ENCODE measurements around the gene SLC12A6. TPM values are rescaled to one million over a fixed set of nuclear protein-coding genes. Genes with fewer than 3 reads are reported as not detected.

SLC12A6 gene
- total RNA-seq (2022; extraction: Qiagen RNA extraction), result 4.5 to 8.2 TPM (median 5.3 TPM) in 5 replicates

DNA sequence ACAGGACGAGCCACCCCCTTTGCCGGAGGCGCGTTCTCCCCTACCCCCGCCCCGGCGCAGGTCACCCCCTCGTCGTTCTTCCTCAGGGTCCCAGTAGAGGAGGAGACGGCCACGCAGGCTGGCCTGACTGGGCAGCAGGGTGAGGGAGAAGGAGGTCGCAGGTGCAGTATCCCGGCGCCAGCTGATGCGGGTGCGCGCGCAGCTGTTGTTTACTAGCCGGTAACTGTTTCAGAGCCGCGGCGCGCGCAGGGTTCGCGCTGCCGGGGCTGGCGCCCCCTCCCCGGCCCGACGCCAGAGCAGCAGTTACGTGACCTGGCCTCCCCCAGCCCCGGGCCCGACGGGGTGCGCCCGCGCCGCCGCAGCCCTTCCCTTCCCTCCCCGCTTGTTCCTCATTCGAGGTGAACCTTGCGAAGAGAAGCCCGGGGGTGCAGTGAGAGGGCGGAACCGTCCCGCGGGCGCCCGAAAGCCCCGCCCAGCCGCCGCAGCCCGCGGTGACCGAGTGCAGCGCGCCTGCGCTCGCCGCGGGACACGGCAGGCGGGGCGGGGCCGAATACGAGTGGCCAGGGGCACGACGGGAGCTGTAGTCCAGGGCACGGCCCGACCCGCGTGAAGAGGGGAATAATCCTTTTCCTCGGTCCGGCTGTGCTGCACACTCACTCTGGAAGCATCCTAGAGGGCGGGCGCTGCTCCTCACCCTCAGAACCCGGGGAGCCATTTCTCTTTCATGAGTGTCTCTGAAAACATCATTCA, at the start of gene SLC12A6:
TSS of gene SLC12A6 (minus strand) at position 225 of the 750 bp plus-strand sequence. CDS start 1,101 bp downstream, outside the sequence.

DNA sequence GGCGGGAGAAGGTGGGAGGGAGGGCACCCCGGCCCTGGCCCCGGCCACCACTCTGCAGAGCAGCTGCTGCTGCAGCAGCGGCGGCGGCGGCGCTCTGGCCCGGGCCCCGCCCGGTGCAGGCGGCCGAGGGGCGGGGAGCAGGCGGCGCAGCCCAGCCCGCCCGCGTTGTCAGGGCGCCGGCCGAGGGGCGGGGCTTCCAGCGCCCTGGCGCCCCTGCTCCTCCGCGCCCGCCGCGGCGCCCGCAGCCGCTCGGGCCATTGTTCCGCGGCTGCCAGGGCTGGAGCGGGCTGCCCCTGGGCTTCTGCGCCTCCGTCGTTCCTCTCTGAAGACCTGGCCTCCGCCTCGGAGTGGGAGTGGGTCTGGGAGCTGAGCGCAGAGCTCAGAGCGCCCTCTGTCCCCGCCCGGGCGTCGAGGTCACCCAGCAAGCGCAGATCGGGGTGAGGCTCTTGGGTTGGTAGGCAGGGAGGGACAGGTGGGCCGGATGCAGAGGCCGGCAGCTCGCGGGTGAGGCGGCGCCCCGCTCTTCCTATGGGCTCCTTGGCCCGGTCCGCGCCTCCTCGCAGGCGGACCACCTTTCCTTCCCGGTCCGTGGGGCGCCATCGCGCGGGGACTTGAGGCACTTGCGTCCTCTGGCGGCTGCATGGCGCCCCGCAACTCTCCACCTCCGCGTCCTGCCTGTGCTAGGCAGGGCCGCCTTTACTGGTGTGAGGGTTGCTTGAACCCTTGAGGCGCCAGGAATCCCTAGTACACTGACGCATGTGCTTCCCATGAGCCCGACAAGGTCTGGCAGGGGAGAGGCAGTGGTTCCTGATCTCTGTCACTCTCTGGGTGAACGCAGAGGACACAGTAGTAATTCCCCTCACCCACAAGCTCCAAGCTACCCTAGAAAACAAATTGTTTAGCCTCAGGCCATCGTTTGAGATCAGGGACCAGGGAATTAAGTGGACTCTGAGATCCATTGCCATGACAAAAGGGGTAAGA, 29.8 kb upstream of the SLC12A6 start, which contains the start of gene LPCAT4:
TSS of gene LPCAT4 (minus strand) at position 96 of the 981 bp plus-strand sequence. CDS start 96 bp downstream, outside the sequence.

DNA sequence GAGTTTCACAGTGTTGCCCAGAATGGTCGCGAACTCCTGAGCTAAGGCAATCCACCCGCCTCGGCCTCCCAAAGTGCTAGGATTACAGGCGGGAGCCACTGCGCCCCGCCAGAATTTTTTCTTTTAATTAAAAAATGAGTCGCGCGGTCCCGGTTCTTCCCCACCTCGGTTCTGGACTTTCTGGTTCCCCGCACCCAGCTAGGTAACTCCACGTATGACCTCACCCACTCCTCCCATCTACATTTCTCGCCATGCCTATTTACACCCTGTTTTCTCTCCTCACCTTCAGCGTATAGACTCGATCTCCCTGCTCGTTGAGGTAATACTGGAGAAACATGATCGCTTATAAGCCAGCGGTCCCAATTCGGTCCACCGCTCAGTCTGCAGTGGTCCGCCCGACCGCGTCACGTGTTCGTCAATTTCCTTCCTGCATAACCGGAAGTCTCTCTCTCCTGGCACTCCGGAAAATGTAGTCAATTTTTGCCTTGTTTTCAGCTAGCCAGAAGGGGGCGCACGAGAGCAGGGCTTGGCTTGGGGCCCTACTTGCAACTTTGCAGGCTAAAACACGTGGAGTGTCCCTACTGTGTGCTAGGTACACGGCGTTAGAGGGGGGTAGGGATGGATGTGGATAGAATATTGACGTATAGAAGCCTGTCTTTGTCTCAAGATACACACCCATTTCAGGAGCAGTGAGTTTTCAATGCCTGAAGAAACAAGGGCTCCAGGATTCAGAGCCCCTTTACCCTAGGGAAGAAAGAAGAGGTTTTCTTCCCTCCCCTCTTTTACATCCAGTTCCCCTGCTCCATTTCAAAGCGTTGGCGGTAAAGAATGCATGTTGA, 5.4 kb upstream of the SLC12A6 start, which contains the start of the genes NOP10 and NUTM1:
TSS of gene NOP10 (minus strand) at position 400 of the 839 bp plus-strand sequence. CDS start at position 337, 63 bp downstream.
TSS of gene NUTM1 (plus strand) at position 579 of the 839 bp plus-strand sequence. CDS start 382 bp downstream, outside the sequence.

DNA sequence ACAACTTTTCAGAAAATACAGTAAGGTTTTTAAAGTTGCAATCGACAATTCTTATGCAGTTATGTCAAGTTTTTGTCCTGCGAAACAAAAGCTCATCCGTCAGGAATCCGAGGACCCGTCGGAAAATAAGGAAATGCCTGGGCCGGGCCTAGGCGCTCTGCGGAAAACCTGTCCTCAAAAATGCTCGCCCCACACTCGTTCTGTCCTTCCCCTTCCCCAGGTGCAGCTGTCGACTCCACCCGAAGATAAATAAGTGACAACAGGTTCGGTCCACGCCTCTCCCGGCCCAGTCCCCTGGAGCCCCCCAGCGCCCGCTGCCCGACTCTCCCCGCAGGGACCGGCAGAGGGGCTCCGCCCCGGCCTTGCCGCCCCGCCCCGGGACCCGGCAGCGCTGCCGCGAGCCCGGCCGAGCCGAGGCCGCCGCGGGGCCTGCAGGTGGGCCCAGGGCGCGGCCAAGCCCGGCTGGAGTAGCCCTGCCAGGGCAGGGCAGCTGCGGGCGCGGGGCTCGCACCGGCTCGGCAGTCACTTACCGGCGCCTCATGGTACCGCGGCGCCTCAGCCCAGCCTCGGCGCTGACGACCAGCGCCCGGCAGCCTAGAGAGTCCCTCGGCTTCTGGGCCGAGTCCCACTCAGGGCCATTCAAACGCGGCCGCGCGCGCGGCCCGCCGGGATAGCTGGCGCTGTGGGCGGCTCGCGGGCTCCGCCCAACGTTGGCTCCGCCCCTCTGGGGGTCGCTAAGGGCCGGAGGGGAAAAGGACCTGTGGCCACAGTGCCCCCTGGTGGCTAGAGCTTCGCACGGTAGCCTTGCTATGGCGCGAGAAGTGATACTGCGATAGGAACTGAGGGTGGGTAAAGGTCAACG, 127.9 kb downstream of the SLC12A6 start, which contains the start of gene KATNBL1:
TSS of gene KATNBL1 (minus strand) at position 676 of the 862 bp plus-strand sequence. CDS start 46,420 bp downstream, outside the sequence.

Other genes starting within 250 kb of the SLC12A6 start
- 135 to 153 TPM (median 141 TPM) in 5 replicates for gene EMC7, start 235.9 kb downstream of the SLC12A6 start, total RNA-seq (2022; extraction: Qiagen RNA extraction)
- gene PGBD4, start 235.7 kb downstream of the SLC12A6 start, total RNA-seq (2022; extraction: Qiagen RNA extraction), result 1.2 to 1.6 TPM (median 1.5 TPM) in 5 replicates
- 29.1 to 41.6 TPM (median 33.1 TPM) in 5 replicates for gene KATNBL1, start 127.7 kb downstream of the SLC12A6 start, total RNA-seq (2022; extraction: Qiagen RNA extraction)
- 196 to 214 TPM (median 199 TPM) in 5 replicates for gene EMC4, start 112.8 kb downstream of the SLC12A6 start, total RNA-seq (2022; extraction: Qiagen RNA extraction)
- 532 to 604 TPM (median 553 TPM) in 5 replicates for gene NOP10, start 5.4 kb upstream of the SLC12A6 start, total RNA-seq (2022; extraction: Qiagen RNA extraction)
- gene NUTM1, start 5.5 kb upstream of the SLC12A6 start, total RNA-seq (2022; extraction: Qiagen RNA extraction), result not detected in 5 replicates
- 47.2 to 67.3 TPM (median 63.6 TPM) in 5 replicates for gene LPCAT4, start 29.4 kb upstream of the SLC12A6 start, total RNA-seq (2022; extraction: Qiagen RNA extraction)
- 4.7 to 10.2 TPM (median 8.4 TPM) in 5 replicates for gene GOLGA8A, start 100.0 kb upstream of the SLC12A6 start, total RNA-seq (2022; extraction: Qiagen RNA extraction)
- 14.7 to 21.4 TPM (median 16.9 TPM) in 5 replicates for gene GOLGA8B, start 245.9 kb upstream of the SLC12A6 start, total RNA-seq (2022; extraction: Qiagen RNA extraction)

Data from A549 treated with CORT108297 at 1 μM for 4 hours (cell line).